ENCODE measurements around the gene C9orf153.
A peak's percentile ranks its signal among the peaks of the same experiment; 100 is the strongest.
"Not testable (repeated sequence)": the region's sequence is repeated elsewhere in the genome, so short reads cannot be mapped to it uniquely, and the experiment has no call there.

Gene C9orf153

GRCh38 chr9:86263876-86264275 is 4.4 kb upstream of the C9orf153 start:
- DNase-seq (ENCODE audit: low read depth), result no peak

- no peak for DNase-seq (ENCODE audit: low read depth)
These were observed 3.0 kb upstream of the C9orf153 start for GRCh38 chr9:86262492-86262891.

- no peak for DNase-seq (ENCODE audit: low read depth)
These were observed 2.1 kb downstream of the C9orf153 start for GRCh38 chr9:86257391-86257790.

GRCh38 chr9:86256653-86257052 is 2.8 kb downstream of the C9orf153 start:
- no peak for DNase-seq (ENCODE audit: low read depth)

- no peak for DNase-seq (ENCODE audit: low read depth)
These were observed 5.9 kb downstream of the C9orf153 start for GRCh38 chr9:86253577-86253976.

GRCh38 chr9:86252870-86253269 is 6.6 kb downstream of the C9orf153 start:
- no peak for DNase-seq (ENCODE audit: low read depth)

- no peak for DNase-seq (ENCODE audit: low read depth)
These were observed 9.3 kb downstream of the C9orf153 start for GRCh38 chr9:86250123-86250522.

GRCh38 chr9:86248746-86249145 is 10.7 kb downstream of the C9orf153 start:
- no peak for DNase-seq (ENCODE audit: low read depth)

GRCh38 chr9:86246752-86247161 is 12.7 kb downstream of the C9orf153 start:
- no peak for DNase-seq (ENCODE audit: low read depth)

- no peak for DNase-seq (ENCODE audit: low read depth)
These were observed 17.4 kb downstream of the C9orf153 start for GRCh38 chr9:86242071-86242470.

- DNase-seq (ENCODE audit: low read depth), result peak; percentile 1
These were observed 18.2 kb downstream of the C9orf153 start for GRCh38 chr9:86241216-86241615.

- DNase-seq (ENCODE audit: low read depth), result no peak
These were observed 20.3 kb downstream of the C9orf153 start for GRCh38 chr9:86238861-86239770.

GRCh38 chr9:86230858-86231257 is 28.6 kb downstream of the C9orf153 start:
- no peak for DNase-seq (ENCODE audit: low read depth)

GRCh38 chr9:86222667-86223066 is 36.8 kb downstream of the C9orf153 start:
- no peak for DNase-seq (ENCODE audit: low read depth)

- no peak for DNase-seq (ENCODE audit: low read depth)
These were observed 39.9 kb downstream of the C9orf153 start for GRCh38 chr9:86219606-86220005.

- no peak for DNase-seq (ENCODE audit: low read depth)
These were observed 42.2 kb downstream of the C9orf153 start for GRCh38 chr9:86217076-86217755.

- DNase-seq (ENCODE audit: low read depth), result no peak
These were observed 52.3 kb downstream of the C9orf153 start for GRCh38 chr9:86207193-86207592.

GRCh38 chr9:86202338-86202882 is 57.0 kb downstream of the C9orf153 start:
- DNase-seq (ENCODE audit: low read depth), result peak; percentile 0

GRCh38 chr9:86201474-86202337 is 57.8 kb downstream of the C9orf153 start:
- DNase-seq (ENCODE audit: low read depth), result no peak

- DNase-seq (ENCODE audit: low read depth), result no peak
These were observed 58.8 kb downstream of the C9orf153 start for GRCh38 chr9:86200599-86201162.

- no peak for DNase-seq (ENCODE audit: low read depth)
These were observed 66.4 kb downstream of the C9orf153 start for GRCh38 chr9:86193088-86193487.

GRCh38 chr9:86190700-86191099 is 68.8 kb downstream of the C9orf153 start:
- DNase-seq (ENCODE audit: low read depth), result not testable (repeated sequence)

Measured in activated T-cell treated with anti-CD3 and anti-CD28 coated beads for 24 hours (primary cell).